ENCODE data around the gene OGFOD2. TPM values are rescaled to one million over a fixed set of nuclear protein-coding genes. Genes with fewer than 3 reads are reported as not detected.
A peak's percentile ranks its signal among the peaks of the same experiment; 100 is the strongest.

The OGFOD2 gene
- total and polyA plus RNA-seq, 9 of the 15 experiments (the other 6 are each of a cell fraction or from before 2014, with no cell fraction given), result 1.4 to 111 (median 18.5) TPM

DNA sequence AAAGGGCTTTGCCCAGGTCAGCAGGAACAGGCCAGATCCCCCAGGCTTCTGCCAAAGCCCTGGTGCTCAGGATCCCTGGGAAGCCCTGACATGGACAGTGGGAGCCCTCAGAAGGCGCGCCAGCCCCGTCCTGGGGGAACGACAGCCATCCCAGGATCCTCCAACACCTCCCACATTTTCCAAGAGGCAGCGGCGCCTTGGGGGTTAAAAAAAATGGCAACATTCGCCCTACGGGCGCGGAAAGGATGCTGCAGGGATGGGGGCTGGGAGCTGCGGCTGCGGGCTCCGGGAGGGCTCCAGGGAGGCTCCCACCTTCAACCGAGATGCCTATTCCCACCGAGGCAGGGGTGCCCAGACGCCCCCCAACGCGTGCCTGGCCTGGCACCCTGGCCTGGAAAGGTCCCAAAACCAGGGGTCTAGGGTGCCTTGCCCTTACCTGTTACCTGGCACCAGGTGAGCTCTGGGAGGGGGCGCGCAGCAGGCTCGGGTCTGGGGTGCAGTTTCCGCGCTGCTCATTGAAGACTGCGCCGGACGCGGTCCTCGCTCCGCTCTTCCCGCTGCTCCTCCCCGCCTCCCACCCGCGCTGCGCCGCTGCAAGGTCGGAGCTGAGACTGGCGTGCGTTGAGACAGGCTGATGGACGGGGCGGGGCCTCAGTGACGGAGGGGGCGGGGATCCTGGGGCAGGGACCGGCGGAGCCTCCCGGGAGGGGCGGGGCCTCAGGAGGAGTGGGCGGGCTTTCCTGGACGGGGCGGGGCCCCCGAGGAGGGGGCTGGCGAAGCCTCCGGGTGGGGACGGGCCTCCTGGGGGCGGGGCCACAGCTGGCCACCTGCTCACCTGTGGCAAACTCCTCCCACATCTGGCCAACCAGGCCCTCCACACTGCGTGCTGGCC is 8.9 kb upstream of the OGFOD2 start, which contains the start of gene ABCB9 (continued):
- TF ChIP-seq, protein P1, sequence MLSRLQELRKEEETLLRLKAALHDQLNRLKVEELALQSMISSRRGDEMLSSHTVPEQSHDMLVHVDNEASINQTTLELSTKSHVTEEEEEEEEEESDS (CRISPR knock-in tag; IDR thresholded peaks at IDR 0.05), result no peak
- TF ChIP-seq FIP1L1 (IDR thresholded peaks at IDR 0.05; ENCODE audit: low read depth, low read length, poor library complexity, severe bottlenecking), result peak; percentile 47
- TF ChIP-seq SREBF2 (CRISPR knock-in tag; IDR thresholded peaks at IDR 0.05), result no peak
- peak; percentile 60; the same call in 1 of the 2 replicates for TF ChIP-seq KAT7 (CRISPR knock-in tag; IDR thresholded peaks at IDR 0.05; ENCODE audit: borderline replicate concordance)
- no peak for TF ChIP-seq U2AF1 (optimal IDR thresholded peaks at IDR 0.05; ENCODE audit: low read depth, low read length)
- TF ChIP-seq, protein P2, sequence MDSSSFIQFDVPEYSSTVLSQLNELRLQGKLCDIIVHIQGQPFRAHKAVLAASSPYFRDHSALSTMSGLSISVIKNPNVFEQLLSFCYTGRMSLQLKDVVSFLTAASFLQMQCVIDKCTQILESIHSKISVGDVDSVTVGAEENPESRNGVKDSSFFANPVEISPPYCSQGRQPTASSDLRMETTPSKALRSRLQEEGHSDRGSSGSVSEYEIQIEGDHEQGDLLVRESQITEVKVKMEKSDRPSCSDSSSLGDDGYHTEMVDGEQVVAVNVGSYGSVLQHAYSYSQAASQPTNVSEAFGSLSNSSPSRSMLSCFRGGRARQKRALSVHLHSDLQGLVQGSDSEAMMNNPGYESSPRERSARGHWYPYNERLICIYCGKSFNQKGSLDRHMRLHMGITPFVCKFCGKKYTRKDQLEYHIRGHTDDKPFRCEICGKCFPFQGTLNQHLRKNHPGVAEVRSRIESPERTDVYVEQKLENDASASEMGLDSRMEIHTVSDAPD (CRISPR knock-in tag; IDR thresholded peaks at IDR 0.05), result no peak
- TF ChIP-seq, protein P3, sequence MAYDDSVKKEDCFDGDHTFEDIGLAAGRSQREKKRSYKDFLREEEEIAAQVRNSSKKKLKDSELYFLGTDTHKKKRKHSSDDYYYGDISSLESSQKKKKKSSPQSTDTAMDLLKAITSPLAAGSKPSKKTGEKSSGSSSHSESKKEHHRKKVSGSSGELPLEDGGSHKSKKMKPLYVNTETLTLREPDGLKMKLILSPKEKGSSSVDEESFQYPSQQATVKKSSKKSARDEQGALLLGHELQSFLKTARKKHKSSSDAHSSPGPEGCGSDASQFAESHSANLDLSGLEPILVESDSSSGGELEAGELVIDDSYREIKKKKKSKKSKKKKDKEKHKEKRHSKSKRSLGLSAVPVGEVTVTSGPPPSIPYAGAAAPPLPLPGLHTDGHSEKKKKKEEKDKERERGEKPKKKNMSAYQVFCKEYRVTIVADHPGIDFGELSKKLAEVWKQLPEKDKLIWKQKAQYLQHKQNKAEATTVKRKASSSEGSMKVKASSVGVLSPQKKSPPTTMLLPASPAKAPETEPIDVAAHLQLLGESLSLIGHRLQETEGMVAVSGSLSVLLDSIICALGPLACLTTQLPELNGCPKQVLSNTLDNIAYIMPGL (CRISPR knock-in tag; IDR thresholded peaks at IDR 0.05), result no peak
- TF ChIP-seq BMI1 (IDR thresholded peaks at IDR 0.05; ENCODE audit: low read length), result no peak
- TF ChIP-seq, protein P4, sequence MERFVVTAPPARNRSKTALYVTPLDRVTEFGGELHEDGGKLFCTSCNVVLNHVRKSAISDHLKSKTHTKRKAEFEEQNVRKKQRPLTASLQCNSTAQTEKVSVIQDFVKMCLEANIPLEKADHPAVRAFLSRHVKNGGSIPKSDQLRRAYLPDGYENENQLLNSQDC (CRISPR knock-in tag; IDR thresholded peaks at IDR 0.05), result peak; percentile 31; the same call in 1 of the 2 replicates
- TF ChIP-seq DDX20 (tag; IDR thresholded peaks at IDR 0.05; ENCODE audit: low read depth), result no peak
- TF ChIP-seq KAT8 (IDR thresholded peaks at IDR 0.05; ENCODE audit: low read depth), result no peak
- TF ChIP-seq, protein P5, sequence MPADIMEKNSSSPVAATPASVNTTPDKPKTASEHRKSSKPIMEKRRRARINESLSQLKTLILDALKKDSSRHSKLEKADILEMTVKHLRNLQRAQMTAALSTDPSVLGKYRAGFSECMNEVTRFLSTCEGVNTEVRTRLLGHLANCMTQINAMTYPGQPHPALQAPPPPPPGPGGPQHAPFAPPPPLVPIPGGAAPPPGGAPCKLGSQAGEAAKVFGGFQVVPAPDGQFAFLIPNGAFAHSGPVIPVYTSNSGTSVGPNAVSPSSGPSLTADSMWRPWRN (IDR thresholded peaks at IDR 0.05; ENCODE audit: low read depth), result no peak
- TF ChIP-seq SIN3B (IDR thresholded peaks at IDR 0.05; ENCODE audit: low read depth), result 0 out of 2 replicates have a peak, but pooled peaks have one; percentile 18
- TF ChIP-seq ZNF551 (CRISPR knock-in tag; IDR thresholded peaks at IDR 0.05), result no peak
- TF ChIP-seq NFYB (IDR thresholded peaks at IDR 0.05; ENCODE audit: extremely low read depth, insufficient read length), result no peak
- no peak for TF ChIP-seq HSF4 (CRISPR knock-in tag; IDR thresholded peaks at IDR 0.05; ENCODE audit: borderline replicate concordance)
- TF ChIP-seq CHD4 (IDR thresholded peaks at IDR 0.05; ENCODE audit: insufficient read depth, insufficient replicate concordance, low read depth, low read length, poor library complexity, severe bottlenecking), result no peak
- TF ChIP-seq, protein P6, sequence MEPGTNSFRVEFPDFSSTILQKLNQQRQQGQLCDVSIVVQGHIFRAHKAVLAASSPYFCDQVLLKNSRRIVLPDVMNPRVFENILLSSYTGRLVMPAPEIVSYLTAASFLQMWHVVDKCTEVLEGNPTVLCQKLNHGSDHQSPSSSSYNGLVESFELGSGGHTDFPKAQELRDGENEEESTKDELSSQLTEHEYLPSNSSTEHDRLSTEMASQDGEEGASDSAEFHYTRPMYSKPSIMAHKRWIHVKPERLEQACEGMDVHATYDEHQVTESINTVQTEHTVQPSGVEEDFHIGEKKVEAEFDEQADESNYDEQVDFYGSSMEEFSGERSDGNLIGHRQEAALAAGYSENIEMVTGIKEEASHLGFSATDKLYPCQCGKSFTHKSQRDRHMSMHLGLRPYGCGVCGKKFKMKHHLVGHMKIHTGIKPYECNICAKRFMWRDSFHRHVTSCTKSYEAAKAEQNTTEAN (CRISPR knock-in tag; IDR thresholded peaks at IDR 0.05), result no peak
- TF ChIP-seq GABPB1 (CRISPR knock-in tag; IDR thresholded peaks at IDR 0.05), result peak; percentile 54; the same call in 1 of the 2 replicates
- no peak for TF ChIP-seq FOXA3 (CRISPR knock-in tag; conservative IDR thresholded peaks at IDR 0.05 in 1 of 2, IDR thresholded peaks at IDR 0.05 in 1 of 2)
- no peak for TF ChIP-seq ZNF507 (tag; conservative IDR thresholded peaks at IDR 0.05)

All from K562 (cell line).